ENCODE data around the gene BEND3.
"Not testable (repeated sequence)": the region's sequence is repeated elsewhere in the genome, so short reads cannot be mapped to it uniquely, and the experiment has no call there.

The BEND3 gene

DNA sequence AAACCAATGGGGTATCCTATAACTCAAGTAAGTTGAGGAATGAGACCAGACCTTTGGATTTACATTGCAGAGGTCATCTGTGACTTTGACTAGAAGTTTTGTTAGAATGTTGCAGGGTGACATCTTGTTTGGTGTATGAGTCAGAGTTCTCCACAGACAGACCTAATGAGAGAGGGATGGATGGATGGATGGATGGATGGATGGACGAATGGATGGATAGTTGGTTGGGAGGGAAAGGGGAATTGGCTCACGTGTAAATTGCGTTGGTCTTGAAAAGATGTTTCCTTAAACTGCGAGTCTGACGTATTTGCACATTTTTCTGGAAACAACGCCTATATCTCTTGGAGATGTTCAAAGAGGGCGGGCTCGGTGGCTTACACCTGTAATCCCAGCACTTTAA lies 88.3 kb downstream of the BEND3 start:
- DNase-seq = no peak

DNA sequence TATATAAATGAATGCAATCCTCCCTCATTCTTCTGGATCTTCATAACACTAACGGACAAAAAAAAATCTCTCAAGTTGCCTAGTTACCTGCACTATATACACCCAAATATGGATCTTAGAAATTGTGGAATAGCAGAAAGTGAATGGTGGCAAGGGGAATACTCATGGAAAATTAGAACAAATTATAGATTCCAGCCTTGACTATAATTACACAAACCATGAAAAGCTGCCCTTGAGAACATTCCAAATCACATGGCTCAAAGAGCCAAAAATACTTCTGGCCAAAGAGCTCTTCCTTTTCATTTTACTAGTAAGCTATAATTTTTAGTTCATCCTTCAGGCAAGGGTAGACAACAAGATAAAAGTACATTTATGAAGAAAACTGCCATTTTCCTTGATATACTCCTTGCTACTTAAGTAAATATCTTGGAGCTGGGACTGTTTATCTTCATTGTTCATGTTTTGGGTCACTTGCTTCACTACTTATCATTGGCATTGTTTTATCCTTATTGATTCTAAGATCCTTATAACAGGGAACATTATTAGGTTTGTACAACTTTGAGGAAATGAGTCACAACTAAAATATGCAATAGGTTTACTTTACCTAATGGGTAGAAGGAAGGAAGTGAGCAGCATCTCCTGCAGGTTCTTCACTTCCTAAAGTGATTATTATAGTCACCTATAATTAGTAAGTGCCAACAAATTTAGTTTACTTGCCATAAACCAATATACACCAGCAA lies 93.7 kb downstream of the BEND3 start:
- no peak for DNase-seq

DNA sequence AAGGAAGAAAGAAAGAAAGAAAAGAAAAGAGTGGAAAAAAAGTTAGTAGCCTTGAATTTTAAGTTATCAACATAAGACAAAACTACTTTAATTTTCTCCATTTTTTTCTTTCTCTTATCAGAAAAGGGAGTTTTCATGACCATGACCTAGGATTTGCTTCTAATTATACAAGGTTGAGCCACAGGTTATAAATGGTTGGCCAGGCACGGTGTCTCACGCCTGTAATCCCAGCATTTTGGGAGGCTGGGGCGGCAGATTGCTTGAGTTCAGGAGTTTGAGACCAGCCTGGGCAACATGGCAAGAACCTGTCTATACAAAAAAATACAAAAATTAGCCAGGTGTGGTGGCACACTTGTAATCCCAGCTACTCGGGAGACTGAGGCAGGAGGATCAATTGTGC lies 95.1 kb downstream of the BEND3 start:
- DNase-seq = no peak

DNA sequence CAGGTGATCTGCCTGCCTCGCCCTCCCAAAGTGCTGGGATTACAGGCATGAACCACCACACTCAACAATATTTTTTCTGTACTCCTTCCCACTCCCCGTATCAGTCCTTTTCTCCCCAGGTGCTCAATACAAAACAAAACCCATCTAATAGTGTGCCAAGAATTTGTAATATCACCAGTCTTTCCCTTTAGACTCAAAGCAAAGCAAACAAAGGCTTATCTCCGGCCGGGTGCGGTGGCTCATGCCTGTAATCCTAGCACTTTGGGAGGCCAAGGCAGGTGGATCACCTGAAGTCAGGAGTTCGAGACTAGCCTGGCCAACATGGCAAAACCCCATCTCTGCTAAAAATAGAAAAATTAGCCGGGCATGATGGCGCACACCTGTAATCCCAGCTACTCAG lies 95.7 kb downstream of the BEND3 start:
- not testable (repeated sequence) for DNase-seq

DNA sequence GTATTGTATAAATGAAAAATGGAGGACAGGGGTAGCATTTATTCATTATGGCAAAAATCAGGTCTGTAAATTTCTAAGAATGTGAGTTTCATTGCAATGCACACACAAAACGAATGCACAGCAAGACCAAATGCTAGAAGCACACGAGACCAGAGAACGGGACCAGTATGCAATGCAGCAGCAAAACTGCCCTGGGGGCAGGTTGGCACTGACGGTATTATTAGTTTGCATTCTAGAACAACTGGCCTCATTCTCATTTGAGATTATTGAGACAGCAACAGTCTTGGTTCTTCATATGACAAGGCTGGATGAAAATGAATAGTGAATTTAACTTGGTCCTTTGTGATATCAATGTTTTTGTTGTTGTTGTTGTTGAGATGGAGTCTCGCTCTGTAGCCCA lies 96.3 kb downstream of the BEND3 start:
- DNase-seq = no peak

Measured in NCI-H524 (cell line).